Neuron (in vitro differentiated cells): ENCODE data around the gene KDSR.

ENCODE experiments used
- H2AFZ ChIP-seq: one replicate; pipeline ENCODE4 v1.6.1; 2013; ENCODE audit warnings: low read depth, mild to moderate bottlenecking, inconsistent platforms, low read length, moderate library complexity
- H3K27me3 ChIP-seq: one replicate; pipeline ENCODE4 v1.6.1; 2013; ENCODE audit warnings: low read length; ENCODE audit not compliant: insufficient read depth
- H3K36me3 ChIP-seq: one replicate; pipeline ENCODE4 v1.6.1; 2013; ENCODE audit warnings: low read length; ENCODE audit not compliant: insufficient read depth
- H3K4me1 ChIP-seq: one replicate; pipeline ENCODE4 v1.6.1; 2013; ENCODE audit warnings: low read length; ENCODE audit not compliant: insufficient read depth
- H3K4me3 ChIP-seq: 2 replicates; pipeline ENCODE4 v1.5.1; 2013; ENCODE audit warnings: mild to moderate bottlenecking, low read length, moderate library complexity
- H3K9me3 ChIP-seq: one replicate; pipeline ENCODE4 v1.6.1; 2013; ENCODE audit warnings: low read length

The KDSR gene

DNA sequence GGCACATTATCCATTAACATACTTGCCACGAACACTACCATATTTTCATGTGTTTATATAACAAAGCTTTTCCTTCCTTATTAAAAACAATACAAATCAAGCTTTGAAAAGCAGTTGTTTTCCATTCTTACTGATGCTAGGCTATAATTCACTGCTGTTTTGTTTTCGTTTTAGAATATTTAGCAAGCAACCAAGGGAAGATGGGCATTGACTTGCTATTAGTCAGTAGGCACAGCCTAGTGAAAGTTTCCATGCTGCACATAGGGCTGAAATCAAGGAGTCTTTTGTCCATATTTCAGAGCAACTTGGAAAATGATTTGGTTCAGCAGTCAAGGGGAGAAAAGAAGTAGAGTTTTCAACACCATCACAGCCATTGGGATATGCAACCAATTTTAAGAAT lies 78.7 kb downstream of the KDSR start:
- H3K4me1 ChIP-seq, result no peaks in the 10 kb centered on the region
- H3K9me3 ChIP-seq, result peaks cover 4% of the 10 kb centered on the region
- H2AFZ ChIP-seq, result no peak overlapping the region
- no peak overlapping the region for H3K4me3 ChIP-seq
- no peaks in the 10 kb centered on the region for H3K27me3 ChIP-seq
- H3K36me3 ChIP-seq, result no peaks in the 10 kb centered on the region

DNA sequence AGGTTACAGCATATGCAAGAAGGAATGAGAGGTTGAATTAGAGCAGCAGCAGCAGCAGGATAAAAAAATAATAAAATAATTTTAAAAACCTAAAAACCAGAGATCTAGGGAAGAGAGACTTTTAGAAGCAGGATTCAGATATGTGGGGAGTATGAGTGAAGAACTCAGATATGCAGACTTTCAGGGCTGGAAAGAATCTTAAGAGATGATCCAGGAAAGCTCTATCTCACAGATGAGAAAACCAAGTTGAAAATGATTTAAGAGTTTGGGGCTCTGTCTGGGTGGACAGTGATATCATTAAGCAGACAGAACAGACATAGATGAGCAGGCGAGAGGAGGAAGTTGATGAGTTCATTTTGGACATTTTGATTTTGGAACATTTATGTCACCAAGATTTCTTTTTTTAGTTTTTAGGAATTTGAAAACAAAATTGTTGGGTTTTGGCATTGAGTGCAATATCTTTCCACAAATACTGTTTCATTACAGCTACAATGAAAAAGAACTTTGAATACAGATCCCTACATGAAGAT lies 79.2 kb downstream of the KDSR start:
- Histone ChIP-seq H3K36me3 (no peaks in the 10 kb centered on the region), H3K27me3 (no peaks in the 10 kb centered on the region), H3K4me1 (no peaks in the 10 kb centered on the region), H3K9me3 (peaks cover 4% of the 10 kb centered on the region), H3K4me3 (no peak overlapping the region), H2AFZ (no peak overlapping the region)

DNA sequence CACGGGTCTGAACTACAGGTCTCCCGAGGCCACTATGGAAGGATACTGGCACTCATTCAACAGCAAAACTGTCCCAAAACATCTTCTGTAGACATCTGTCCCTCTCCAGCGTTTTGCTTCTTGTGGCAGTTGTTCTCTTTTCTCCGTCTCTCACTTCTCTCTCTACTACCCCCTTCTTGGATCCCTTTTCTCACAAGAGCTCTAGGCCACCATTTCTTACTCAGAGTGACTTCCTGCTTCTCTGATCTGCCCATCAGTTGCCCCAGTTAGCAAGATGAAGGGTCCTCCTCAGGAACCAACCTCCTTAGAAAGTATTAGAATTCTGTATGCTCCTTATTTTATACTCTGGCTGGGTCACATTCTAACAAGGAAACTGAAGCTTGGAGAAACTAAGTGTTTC lies 80.1 kb downstream of the KDSR start:
- Histone ChIP-seq H3K36me3 (no peaks in the 10 kb centered on the region), H3K4me3 (no peak overlapping the region), H3K9me3 (no peaks in the 10 kb centered on the region), H3K4me1 (no peaks in the 10 kb centered on the region), H3K27me3 (no peaks in the 10 kb centered on the region), H2AFZ (no peak overlapping the region)

DNA sequence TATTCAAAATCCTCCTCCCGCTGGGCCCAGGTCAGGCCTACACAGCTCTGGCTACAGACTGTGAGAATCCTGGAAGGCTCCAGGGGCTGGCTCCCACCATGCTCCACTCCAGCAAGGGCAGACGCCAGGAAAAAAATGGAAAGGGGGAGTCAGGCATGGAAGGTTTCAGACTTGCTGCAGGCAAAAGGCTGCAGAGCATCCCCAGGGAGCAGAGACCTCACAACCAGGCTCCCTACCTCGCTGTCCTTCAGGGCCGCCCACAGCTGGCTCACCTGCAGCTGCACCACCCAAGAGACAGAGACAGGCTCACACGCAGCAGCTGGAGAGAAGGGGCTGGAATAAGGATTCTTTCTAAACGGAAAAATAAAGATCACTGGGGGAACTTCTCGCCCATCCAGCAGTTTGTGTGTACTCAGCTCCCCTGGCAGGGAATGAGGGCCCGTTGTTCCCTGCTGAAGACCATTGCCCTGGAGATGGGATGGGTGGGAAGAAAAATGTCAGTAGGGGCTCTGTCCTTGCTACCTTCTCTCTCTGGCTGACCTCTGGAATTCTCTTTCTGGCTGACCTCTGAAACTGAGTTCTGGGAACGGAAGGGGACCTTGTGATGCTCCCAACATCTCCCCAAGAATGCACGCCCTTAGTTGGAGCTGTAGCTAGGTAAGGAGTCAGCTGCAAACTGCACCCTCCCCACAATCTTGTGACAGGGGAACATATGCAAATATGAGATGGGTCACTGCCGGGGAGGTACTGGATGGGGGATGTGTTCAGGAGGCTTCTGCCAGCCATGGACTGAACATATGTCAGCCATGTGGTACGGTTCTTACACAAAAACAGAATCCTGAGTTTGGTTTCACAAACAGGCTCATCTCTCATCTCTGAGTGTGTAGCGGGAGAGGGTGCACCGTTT lies 81.9 kb downstream of the KDSR start:
- no peaks in the 10 kb centered on the region for H3K9me3 ChIP-seq
- H3K4me3 ChIP-seq, result no peak overlapping the region
- H3K27me3 ChIP-seq, result no peaks in the 10 kb centered on the region
- H3K4me1 ChIP-seq, result no peaks in the 10 kb centered on the region
- no peaks in the 10 kb centered on the region for H3K36me3 ChIP-seq
- no peak overlapping the region for H2AFZ ChIP-seq

DNA sequence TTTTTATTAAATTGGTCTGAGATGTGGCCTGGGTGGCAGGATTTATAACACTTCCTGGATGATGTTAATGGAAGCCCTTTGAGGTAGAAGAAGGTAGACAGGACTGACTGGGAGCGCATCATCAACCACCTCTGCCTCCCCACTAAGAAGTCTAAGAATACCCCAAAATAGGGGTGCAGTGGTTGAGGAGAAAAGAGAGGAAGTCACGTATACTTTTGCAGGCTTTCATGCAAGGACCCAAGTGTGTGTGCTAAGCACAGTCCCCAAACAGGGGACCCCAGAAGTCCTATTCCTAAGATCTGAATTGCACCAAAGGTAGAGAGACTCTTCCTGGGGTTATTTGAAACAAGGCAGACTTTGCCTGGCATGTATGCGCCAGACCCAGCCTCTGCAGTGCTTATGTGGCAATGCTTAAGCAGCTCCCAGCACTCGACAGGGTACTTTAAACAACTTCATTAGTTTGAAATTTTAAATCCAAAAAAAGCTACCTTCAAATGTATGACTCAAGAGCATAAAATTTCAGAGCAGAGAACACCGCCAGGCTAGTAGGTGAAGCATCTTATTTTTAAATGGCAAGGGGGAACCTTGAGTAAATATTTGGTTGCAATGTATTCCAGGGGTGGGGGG lies 82.7 kb downstream of the KDSR start:
- no peaks in the 10 kb centered on the region for H3K4me1 ChIP-seq
- no peaks in the 10 kb centered on the region for H3K36me3 ChIP-seq
- no peak overlapping the region for H3K4me3 ChIP-seq
- H3K9me3 ChIP-seq, result no peaks in the 10 kb centered on the region
- no peaks in the 10 kb centered on the region for H3K27me3 ChIP-seq
- no peak overlapping the region for H2AFZ ChIP-seq

DNA sequence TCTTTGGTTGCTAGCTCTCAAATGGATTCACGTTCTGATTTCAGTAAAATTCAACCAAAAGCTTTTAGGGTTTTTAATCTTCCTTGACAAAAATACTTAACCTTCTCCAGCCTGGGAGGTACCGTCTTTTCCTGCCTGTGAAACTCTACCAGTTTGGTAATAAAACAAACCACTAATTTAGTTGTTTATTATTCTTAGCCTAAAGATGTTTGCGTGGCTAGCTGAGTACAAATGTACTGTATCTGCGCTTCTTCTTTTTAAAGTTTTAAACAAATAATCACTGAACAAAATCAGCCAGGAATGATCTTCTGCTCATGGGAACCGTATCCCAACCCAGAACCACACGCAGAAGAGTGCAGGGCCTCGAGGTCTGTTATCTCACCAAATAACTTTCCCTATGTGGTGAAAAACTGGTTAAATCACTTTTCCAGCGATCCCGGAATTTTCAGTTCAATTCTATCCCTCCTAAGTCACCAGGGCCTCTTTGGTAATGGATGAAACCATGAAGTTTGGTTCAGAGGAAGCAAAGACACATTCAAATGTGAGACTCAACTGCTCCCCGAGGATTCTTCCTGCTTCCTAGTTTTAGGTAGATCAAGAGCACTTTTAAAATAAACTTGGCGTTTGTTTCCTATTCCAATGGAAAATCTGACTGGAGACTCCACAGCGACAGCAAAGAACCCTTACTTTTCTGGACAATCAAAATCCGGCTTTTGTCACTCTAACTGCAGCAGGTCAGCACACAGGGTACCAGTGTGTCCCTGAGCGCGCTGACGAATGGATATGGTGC lies 83.5 kb downstream of the KDSR start:
- H2AFZ ChIP-seq, result no peak overlapping the region
- H3K4me1 ChIP-seq, result no peaks in the 10 kb centered on the region
- H3K9me3 ChIP-seq, result no peaks in the 10 kb centered on the region
- H3K27me3 ChIP-seq, result no peaks in the 10 kb centered on the region
- H3K36me3 ChIP-seq, result no peaks in the 10 kb centered on the region
- no peak overlapping the region for H3K4me3 ChIP-seq

DNA sequence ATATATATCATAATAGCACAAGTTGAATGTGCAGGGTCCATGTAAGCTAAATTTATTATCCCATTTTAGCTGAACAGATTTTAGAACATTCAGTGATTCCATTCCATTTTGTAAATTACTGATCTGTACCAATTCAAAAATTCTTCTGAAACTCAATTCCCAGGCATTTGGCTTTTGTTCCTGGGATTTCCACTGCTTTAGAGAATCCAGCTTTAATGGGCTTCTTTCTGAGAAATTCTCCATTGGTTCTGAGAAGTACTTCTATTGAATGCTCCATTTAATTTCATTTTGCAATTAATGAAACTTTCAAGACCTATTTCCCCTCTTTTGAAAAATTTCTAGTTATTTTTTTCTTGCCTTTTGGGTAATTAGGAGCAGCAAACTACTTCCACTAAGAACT lies 84.2 kb downstream of the KDSR start:
- no peak overlapping the region for H2AFZ ChIP-seq
- no peaks in the 10 kb centered on the region for H3K36me3 ChIP-seq
- H3K4me3 ChIP-seq, result no peak overlapping the region
- no peaks in the 10 kb centered on the region for H3K4me1 ChIP-seq
- H3K9me3 ChIP-seq, result no peaks in the 10 kb centered on the region
- H3K27me3 ChIP-seq, result no peaks in the 10 kb centered on the region
